Subcutaneous adipose tissue (tissue), 4 donors: ENCODE measurements around the gene MVK. TPM values are rescaled to one million over a fixed set of nuclear protein-coding genes. Genes with fewer than 3 reads are reported as not detected.

ENCODE experiments used
- CTCF ChIP-seq: fragments of 450-650 bp; IDR thresholded peaks from one replicate; pipeline ENCODE4 v1.5.1; 2016; ENCODE audit warnings: low read depth, mild to moderate bottlenecking, control low read depth, antibody characterized with exemption, moderate library complexity
- total RNA-seq, 4 donors: library from RNA; depleted of rRNA; stranded (reverse); fragments of >200 nt; gene quantifications; one replicate each; pipeline ENCODE4 v1.1.0, GENCODE V29; 2016

MVK gene
- total RNA-seq, 4 donors from 2014 or later, result 5.4 to 15.1 (median 11.5) TPM

GRCh38 chr12:109583733-109584132 lies 10.1 kb downstream of the MVK start:
- TF ChIP-seq CTCF, result no peak

- TF ChIP-seq CTCF, result no peak
Measured at GRCh38 chr12:109586385-109587296, 13.0 kb downstream of the MVK start.

- no peak for TF ChIP-seq CTCF
Measured at GRCh38 chr12:109587921-109588320, 14.3 kb downstream of the MVK start.

- TF ChIP-seq CTCF, result no peak
Measured at GRCh38 chr12:109588461-109589239, 15.1 kb downstream of the MVK start.

GRCh38 chr12:109589240-109589590 lies 15.6 kb downstream of the MVK start:
- no peak for TF ChIP-seq CTCF

- no peak for TF ChIP-seq CTCF
Measured at GRCh38 chr12:109589691-109590245, 16.2 kb downstream of the MVK start.

GRCh38 chr12:109590566-109590965 lies 17.0 kb downstream of the MVK start:
- no peak for TF ChIP-seq CTCF
